HG03575 (cell line): ENCODE data around the gene LRP2.
"Not testable (repeated sequence)": the region's sequence is repeated elsewhere in the genome, so short reads cannot be mapped to it uniquely, and the experiment has no call there.

Source experiments
- ATAC-seq: cut with Tn5 transposase; IDR thresholded peaks from one replicate; pipeline ENCODE4 v1.9.1; 2021; ENCODE audit not compliant: unreplicated experiment, insufficient number of reproducible peaks, low FRiP score; ENCODE audit errors: extremely low read depth

The LRP2 gene

GRCh38 chr2:169362118-169362893, at the start of gene LRP2:
Gene LRP2 (minus strand): TSS chr2:169362534. CDS start chr2:169362399, 135 bp downstream.
- ATAC-seq: no peak

- no peak for ATAC-seq
Measured at GRCh38 chr2:169406891-169407290, 44.6 kb upstream of the LRP2 start.

DNA sequence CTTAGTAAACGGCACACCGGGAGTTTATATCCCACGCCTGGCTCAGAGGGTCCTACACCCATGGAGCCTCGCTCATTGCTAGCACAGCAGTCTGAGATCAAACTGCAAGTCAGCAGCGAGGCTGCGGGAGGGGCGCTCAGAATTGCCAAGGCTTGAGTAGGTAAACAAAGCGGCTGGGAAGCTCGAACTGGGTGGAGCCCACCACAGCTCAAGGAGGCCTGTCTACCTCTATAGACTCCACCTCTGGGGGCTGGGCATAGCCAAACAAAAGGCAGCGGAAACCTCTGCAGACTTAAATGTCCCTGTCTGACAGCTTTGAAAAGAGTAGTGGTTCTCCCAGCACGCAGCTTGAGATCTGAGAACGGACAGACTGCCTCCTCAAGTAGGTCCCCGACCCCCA, 37.2 kb upstream of the LRP2 start:
- not testable (repeated sequence) for ATAC-seq

DNA sequence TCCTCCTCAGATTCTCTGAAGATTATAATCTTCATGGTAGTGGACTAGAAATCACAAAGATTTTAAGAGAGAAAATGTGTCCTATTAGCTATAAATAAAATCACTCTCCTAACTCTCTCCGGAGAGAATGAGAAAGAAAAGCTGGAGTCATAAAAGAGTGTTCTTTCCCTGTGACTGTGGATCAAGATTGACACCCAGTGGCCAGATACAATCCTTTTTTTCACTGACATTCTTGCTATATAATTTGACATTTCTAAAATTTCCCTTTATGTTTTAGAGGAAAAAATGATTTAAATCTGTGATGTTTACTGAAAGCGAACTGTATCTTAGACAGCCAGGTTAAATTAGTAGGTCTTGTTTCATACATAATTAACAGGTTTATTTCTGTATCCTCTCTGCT, 35.4 kb upstream of the LRP2 start:
- ATAC-seq: no peak

GRCh38 chr2:169395821-169396374, 33.6 kb upstream of the LRP2 start:
- ATAC-seq: no peak

- no peak for ATAC-seq
Measured at GRCh38 chr2:169393068-169393590, 30.8 kb upstream of the LRP2 start.

DNA sequence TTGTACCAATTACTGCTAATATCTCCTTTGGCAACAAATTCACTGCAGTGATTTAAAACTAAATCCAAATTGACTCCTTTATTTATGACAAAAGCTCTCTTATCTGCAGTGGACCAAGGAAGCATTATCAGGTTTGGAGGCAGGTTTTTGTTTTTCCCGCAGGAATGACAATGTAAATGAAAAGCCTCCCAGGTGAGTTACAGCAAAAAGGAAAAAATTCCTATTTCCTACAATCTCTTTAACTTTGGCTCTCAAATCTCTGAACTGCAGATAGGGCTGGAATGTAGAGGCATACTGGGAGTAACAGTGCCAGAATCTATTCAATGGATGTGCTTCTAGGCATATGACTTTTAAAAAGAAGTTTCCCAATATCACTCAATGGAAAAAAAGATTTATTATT, 28.9 kb upstream of the LRP2 start:
- ATAC-seq: no peak

- ATAC-seq: no peak
Measured at GRCh38 chr2:169388161-169388560, 25.8 kb upstream of the LRP2 start.

GRCh38 chr2:169386722-169387121, 24.4 kb upstream of the LRP2 start:
- ATAC-seq: no peak

DNA sequence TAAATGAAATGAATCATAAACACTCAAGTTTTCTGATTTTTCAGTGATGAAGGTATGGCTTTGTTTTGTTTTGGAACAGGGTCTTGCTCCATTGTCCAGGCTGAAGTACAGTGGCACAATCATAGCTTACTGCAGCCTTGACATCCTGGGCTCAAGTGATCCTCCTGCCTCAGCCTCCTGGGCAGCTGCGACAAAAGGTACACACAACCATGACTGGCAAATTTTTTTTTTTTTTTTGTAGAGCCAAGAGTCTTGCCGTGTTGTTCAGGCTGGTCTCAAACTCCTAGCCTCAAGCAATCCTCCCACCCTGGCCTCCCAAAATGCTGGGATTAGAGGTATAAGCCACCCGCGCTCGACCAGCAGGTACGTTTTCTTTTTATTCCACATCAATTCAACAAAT, 22.5 kb upstream of the LRP2 start:
- no peak for ATAC-seq

DNA sequence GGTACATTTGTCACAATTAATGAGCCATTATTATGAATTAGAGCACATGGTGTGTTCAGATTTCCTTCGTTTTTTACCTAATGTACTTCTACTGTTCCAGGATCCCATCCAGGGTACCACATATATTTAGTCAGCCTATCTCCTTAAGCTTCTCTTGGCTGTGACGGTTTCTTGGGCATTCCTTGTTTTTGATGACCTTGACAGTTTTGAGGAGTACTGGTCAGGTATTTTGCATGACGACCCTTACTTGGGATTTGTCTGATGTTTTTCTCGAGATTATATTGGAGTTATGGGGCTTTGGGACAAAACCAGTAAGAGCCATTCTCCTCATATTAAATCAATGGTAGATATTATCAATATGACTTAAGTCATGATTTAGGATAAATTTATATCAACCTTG, 10.2 kb upstream of the LRP2 start:
- ATAC-seq: no peak

- no peak for ATAC-seq
Measured at GRCh38 chr2:169366066-169366465, 3.7 kb upstream of the LRP2 start.

GRCh38 chr2:169365029-169365480, 2.7 kb upstream of the LRP2 start:
- ATAC-seq: peak; percentile 55

- ATAC-seq: no peak
Measured at GRCh38 chr2:169363560-169364150, 1.3 kb upstream of the LRP2 start.

- no peak for ATAC-seq
Measured at GRCh38 chr2:169362894-169363559, 693 bp upstream of the LRP2 start.

GRCh38 chr2:169361706-169362117, 622 bp downstream of the LRP2 start:
- ATAC-seq: no peak

- ATAC-seq: no peak
Measured at GRCh38 chr2:169360984-169361705, 1.2 kb downstream of the LRP2 start.

GRCh38 chr2:169358016-169358415, 4.3 kb downstream of the LRP2 start:
- ATAC-seq: no peak

DNA sequence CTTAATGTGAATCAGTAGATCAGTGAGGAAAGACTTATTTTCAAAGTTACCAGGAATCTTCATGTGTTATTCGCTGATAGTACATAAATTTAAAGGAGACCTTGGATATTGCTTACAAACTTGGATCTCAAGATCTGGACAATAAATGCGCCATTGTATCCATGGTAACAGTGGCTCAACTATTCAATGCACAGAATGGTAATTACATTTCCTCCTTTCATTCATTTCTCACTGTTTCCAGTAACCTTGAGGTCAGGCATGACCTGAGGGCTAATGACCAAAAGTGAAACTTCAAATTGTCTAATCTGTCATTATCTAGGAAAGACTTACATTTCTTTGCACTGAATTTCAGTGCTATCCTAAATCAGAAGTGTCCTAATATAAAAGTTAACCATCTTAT, 8.1 kb downstream of the LRP2 start:
- no peak for ATAC-seq
